Ecto neural progenitor cell (in vitro differentiated cells): ENCODE results near the gene CPSF6.

Experiments used
- DNase-seq: peaks from one replicate; pipeline ENCODE4 v3.0.0-alpha.2; 2018; ENCODE audit warnings: low spot score

The CPSF6 gene

GRCh38 chr12:69321351-69321750, 82.0 kb downstream of the CPSF6 start:
- DNase-seq, result no peak
